NCI-H128 (cell line): ENCODE results near the gene CDKL5.

Experiments
- DNase-seq: peaks from one replicate; lab custom pipeline; 2025; ENCODE audit not compliant: unreplicated experiment; lab: John Stamatoyannopoulos, UW

CDKL5 gene

DNA sequence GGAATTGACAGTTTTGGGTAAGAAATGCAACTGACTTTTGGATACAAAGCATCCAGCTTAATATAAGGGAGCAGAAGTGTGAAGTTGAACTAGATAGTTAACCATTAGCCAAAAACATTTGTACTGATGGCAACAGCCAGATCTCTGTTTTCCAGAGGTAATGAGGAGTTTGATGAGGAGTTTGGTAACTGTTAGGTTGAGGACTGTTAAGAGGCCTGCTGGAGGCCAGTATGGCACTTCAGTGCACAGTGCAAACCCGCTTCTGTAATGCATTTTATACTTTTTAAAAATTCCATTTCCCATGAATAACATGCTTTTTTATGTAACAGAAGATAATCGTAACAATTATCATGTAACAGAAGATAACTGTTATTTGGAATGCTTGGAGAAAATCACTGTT is 30.0 kb downstream of the CDKL5 start:
- DNase-seq, result no peak

DNA sequence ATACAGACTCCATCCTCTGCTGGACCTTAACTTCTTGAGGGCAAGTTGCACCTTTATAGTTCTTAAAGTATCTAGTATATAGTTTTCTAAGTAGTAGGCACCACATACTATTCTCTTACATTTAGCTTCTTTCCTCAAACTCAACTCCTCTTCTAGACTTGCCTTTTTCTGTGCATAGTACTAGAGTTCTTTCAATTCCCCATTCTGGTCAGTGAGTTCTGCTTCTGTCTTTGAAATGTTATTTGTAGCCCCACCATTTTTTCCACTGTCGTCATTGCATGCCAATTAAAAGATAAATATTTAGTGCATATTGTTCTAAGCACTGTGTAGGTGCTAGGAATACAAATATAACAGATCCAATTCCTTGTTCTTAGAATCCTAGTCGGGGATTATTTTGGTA is 31.6 kb downstream of the CDKL5 start:
- no peak for DNase-seq

- DNase-seq, result no peak
Observed at GRCh38 chrX:18461431-18461830, 36.0 kb downstream of the CDKL5 start.

DNA sequence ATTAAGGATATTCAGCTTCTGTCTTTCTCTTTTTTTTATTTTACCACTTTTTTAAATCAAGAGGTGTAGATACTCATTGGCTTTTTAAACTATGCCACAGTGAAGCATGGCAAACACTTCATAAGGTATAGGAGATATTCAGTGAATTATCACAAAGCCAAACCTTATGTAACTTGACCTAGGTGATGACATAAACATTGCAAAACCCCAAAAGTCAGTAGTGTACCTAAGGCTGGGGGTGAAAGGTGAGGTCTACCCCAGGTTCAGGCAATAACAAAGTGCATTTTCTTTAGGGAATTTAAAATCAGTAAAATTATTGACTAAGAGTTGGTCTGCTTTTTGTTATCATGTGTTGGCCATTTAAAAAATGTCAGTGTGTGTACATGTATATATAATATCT is 39.1 kb downstream of the CDKL5 start:
- no peak for DNase-seq

- no peak for DNase-seq
Observed at GRCh38 chrX:18465051-18465450, 39.6 kb downstream of the CDKL5 start.

DNA sequence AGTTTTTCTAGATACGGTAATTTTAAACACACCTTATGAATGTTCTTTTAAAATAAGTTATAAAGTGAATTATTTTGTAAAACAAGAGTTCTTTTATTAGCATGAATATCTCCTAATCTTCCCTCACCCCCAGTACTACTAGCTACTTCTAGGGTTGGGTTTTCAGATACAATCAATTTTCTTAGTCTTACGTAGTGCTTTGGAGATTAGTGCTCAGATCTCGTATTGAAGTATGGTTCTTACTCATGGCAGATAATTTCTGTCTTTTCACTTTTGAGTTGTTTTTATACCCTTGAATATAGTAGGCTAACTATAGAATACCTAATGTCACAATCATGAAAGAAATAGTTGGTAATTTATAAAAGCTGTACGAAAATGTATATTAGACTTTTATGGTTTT is 43.2 kb downstream of the CDKL5 start:
- no peak for DNase-seq

DNA sequence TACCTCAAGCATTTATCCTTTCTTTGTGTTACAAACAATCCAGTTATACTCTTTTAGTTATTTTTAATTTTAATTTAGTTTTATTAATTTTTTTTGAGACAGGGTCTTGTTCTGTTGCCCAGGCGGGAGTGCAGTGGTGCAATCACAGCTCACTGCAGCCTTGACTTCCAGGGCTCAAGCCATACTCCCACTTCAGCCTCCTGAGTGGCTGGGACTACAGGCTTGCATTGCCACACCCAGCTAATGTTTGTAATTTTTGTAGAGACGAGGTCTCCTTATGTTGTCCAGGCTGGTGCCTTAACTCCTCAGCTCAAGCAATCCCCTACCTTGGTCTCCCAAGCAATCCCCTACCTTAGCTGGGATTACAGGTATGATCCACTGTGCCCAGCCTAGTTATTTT is 45.9 kb downstream of the CDKL5 start:
- no peak for DNase-seq

DNA sequence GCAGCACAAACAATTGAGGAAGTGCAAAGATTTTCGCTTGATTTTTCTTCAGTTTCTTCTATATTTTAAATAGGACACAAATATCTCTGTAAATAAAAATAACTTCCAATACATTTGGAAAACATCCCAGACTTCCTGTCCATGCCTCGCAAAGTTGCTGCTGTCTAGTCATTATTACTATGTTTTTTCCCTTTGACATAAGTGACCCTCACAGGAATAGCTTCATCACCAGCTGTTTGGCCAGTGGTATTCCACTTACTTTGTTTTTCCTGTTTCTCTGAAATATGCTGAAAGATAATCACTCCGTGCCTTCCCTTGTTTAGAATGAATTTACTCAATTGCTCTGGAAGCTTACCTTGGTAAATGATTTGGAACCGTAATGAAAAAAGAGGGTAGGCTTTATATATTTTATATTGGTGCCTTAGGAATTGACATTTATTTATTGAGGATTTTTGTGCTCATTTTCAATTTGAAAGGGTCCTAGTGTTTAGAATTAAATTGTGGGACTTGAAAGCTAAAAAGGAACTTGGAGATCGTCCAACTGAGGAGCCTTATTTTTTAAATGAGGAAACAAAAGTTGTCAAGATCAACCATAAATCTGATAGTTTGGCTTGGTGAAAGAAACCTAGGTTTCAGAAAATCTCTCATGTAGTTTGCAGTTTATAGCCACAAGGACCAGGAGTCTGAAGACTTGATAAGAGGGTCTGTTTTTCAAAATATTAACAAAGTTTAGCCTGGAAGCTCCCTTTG is 65.6 kb downstream of the CDKL5 start:
- no peak for DNase-seq

GRCh38 chrX:18491587-18492340 is 66.4 kb downstream of the CDKL5 start:
- no peak for DNase-seq

DNA sequence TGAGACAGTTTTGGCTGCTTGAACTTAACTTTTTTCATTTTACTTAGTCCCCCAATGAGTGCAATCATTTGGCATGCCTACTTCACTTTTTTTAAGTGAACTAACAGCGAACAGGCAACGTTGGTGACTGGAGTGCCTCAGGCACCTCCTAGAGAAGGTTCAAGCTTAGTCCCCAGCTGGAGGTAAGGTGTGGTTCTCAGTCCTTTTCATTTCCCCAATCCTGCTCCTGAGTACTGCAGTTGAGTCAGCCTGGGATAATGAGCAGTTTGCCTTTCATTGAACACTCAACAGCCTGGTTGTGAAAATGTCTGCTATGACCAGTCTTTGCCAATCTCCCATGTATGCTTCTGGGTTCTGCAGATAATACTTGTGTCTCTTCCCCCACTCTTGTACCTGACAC is 109.5 kb downstream of the CDKL5 start:
- DNase-seq, result no peak

DNA sequence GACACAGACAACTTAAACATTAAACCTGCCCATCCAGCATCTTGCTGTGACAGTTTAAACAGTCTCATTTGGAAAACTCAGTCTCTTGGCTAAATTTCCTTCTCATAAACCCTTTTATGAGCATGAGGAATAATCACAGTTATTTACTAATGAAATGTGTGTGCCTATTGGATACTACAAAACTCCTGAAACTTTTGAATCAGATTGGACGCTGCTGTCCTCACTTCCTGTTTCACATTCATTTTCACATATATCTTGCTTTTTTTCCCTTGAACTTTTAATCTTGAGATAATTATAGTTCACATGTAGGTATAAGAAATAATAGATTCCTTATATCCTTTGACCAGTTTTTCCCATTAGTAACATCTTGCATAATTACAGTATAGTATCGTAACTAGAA is 111.7 kb downstream of the CDKL5 start:
- DNase-seq, result no peak

DNA sequence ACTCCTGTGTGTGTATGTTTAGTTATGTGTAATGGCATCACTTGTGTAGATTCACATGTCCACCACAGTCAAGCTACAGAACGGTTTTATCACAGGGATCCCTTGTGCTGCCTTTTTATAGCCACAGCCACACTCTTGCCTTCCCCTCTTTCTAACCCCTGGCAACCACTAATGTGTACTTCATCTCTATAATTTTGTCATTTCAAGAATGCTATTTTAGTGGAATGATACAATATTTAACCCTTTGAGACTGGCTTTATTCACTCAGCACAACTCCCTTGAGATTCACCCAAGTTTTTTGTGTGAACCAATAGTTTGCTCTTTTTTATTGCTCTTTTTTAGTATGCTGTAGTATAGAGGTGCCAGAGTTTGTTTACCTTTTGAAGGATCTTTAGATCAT is 112.1 kb downstream of the CDKL5 start:
- DNase-seq, result no peak

DNA sequence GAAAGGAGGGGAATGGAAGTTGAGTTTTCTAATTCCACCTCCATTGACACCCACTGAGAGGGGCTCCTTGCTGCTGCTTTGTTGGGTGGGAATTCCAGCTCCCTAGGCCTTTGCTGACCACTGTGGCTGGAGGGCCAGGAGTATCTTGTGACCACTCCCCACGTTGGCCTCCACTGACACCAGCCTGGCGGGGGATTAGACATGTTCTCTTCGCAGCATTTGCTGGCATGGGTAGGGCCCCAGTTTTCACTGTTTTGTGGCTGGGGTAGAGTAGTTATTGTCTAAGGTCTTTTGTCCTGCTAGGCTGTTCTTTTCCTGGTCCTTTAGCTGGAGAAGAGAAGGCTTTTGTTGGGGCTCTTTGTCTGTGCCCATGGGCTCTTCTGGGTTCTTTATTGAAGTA is 116.7 kb downstream of the CDKL5 start:
- no peak for DNase-seq

DNA sequence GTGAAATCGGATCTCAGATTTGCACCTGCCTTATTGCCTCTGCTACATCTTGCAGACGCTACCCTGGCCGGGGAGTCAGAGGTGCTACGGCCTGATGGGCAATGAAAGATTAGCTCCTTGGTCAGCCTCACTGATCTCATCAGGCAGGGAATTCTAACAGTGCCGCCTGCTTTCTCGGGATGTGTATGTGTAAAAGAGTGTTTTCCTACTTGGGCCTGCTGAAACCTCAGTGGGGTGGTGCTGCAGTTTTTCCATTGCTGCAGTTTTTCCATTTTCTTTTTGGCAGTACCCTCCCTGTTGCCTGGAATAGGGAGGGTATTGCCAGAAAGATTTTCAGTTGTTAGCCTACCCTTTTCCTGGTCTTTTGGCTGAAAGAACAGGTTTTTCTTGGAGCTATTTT is 117.5 kb downstream of the CDKL5 start:
- DNase-seq, result no peak

DNA sequence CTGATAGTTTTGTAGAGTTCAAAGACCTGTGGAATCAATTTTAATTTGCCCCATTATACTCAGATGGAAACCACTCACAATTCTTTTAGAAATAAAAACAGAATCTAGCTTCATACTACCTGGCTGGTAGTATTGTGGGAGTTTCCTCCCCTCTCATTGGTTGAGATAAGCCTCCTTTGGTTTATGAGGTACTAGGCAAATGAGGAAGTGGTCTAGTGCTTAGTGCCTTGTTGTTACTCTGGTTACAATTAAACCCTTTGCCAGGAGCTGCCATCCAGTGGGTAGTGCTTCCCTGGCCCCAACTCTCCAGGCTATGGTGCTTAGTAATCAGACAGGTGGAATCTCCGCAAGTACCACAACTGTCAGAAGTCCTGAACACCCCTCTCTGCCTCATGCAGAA is 118.3 kb downstream of the CDKL5 start:
- DNase-seq, result no peak

DNA sequence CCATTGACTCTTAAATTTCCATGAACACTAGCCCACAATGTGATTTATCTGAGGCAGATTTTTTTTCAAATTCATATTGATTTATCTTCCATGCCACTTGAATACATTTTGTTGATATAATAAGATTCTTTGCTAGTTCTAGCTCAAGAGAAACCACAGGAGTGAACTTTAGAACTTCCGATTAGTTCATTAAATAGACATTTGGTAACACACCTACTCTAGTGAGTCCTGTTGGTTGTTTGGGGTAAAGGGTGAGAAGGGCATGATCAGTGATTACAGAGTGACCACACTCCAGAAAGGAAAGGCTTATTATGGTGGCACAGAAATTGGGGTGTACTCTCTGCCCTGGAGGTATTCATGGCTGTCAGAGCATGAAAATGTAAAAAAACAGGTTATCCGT is 120.4 kb downstream of the CDKL5 start:
- DNase-seq, result no peak

DNA sequence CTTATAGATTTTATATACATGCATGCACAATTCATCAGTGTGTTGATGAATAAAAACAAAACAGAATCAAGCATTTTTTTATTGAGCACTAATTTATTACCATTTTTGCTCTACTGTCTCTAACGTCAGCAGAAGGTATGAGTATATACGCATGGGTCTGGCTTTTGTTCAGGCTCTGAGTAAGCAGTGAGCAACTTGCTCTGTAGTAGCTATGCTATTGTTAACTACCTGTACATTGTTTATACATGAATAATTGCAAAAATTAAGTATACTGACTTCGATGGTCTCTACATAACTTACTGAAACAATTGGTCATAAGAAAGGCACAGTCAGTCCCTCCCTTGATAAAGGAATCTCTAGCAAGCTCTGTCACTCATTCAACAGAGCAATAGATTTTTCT is 123.6 kb downstream of the CDKL5 start:
- DNase-seq, result no peak

DNA sequence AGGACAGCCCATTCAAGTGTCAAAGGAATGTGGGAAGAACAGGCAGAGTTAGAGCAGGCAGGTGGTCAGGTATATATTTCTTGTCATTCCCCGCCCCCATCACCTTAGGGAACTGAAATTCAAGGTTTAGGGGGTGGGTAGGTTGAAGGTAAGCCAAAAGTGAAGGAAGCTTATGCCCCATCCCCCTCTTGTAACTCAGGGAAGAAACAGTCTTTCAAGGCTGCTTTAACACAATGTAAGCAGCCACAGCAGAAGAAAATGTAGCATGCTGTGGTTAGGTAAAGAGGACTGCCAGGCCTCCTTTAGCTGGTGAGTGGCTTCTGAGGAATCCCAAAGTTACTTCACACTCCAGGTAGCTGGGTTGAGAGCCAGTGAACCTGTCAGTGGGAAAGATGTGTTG is 124.2 kb downstream of the CDKL5 start:
- no peak for DNase-seq

DNA sequence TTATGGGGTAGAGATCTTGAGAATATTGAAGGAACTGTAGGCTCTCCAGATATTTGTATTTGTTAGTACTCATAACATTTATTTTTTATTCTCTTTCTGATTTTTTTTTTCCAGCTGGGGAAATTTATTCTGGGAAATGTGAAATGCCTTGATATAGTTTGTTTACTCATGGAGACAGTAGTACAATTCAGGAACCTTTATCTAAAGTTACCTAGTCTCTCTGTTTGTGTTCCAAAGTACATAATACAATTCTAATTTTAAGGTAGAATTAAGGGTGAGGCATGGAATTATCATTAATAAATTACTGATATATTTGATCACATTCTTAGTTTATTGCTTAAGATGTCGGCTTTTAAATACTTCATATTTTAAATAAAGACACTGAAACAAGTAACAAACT is 132.5 kb downstream of the CDKL5 start:
- DNase-seq, result no peak

DNA sequence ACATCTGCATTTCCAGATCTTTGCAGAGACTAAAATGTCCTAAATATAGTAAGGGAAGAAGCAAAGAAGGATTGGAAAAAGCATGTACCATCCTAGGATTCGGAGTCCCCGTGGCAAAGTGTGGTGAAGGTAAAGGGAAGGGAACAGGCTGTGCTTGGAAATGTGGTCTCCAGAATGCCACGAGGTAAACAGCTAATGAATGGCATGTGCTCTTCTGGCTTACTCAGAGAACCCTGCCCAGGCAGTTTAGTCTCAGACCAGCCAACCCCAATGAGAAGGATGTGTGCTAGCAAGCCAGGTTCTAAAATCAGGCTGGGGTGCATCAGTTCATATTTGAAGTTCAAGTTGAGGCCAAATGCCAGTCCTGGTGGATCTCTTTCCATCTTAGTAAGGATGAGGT is 133.4 kb downstream of the CDKL5 start:
- DNase-seq, result no peak

- DNase-seq, result no peak
Observed at GRCh38 chrX:18561020-18561419, 135.6 kb downstream of the CDKL5 start.

GRCh38 chrX:18565727-18566126 is 140.3 kb downstream of the CDKL5 start:
- DNase-seq, result no peak

GRCh38 chrX:18566748-18567147 is 141.3 kb downstream of the CDKL5 start:
- DNase-seq, result no peak
